ENCODE data around the gene AGPAT1. TPM values are rescaled to one million over a fixed set of nuclear protein-coding genes. Genes with fewer than 3 reads are reported as not detected.

AGPAT1 gene
- total and polyA plus RNA-seq, 10 of the 15 experiments (the other 5 are each of a cell fraction or from before 2014, with no cell fraction given), result 13.9 to 39.5 (median 24.7) TPM

- TF ChIP-seq NRF1 (conservative IDR thresholded peaks at IDR 0.05; ENCODE audit: low read depth, low read length) (no peak), CBX5 (IDR thresholded peaks at IDR 0.05; ENCODE audit: low read depth) (no peak), TAF1 (IDR thresholded peaks at IDR 0.05; ENCODE audit: borderline replicate concordance, low read depth, low read length) (peak; percentile 54), ZBTB33 (IDR thresholded peaks at IDR 0.05) (no peak), MXI1 (IDR thresholded peaks at IDR 0.05; ENCODE audit: low read depth, low read length) (peak; percentile 81), FOXK2 (IDR thresholded peaks at IDR 0.05) (no peak), ZBTB40 (IDR thresholded peaks at IDR 0.05; ENCODE audit: borderline replicate concordance) (peak; percentile 49; the same call in 1 of the 2 replicates), SMARCA5 (IDR thresholded peaks at IDR 0.05) (peak; percentile 96), BACH1 (IDR thresholded peaks at IDR 0.05; ENCODE audit: borderline replicate concordance) (peak; percentile 40; the same call in 1 of the 2 replicates), POU2F2 (IDR thresholded peaks at IDR 0.05; ENCODE audit: borderline replicate concordance, low read depth, low read length) (peak; percentile 75; the same call in 2 of the 3 replicates), ATF3 (IDR thresholded peaks at IDR 0.05; ENCODE audit: borderline replicate concordance, extremely low read depth, low read depth, low read length) (no peak), YBX1 (IDR thresholded peaks at IDR 0.05) (no peak), USF2 (IDR thresholded peaks at IDR 0.05; ENCODE audit: borderline replicate concordance, low read depth, low read length) (no peak; the same call in 1 of the 2 replicates), CEBPZ (IDR thresholded peaks at IDR 0.05; ENCODE audit: low read depth, low read length) (no peak), ZNF384 (IDR thresholded peaks at IDR 0.05; ENCODE audit: borderline replicate concordance, low read depth, low read length) (no peak)
- TF ChIP-seq, protein P1, sequence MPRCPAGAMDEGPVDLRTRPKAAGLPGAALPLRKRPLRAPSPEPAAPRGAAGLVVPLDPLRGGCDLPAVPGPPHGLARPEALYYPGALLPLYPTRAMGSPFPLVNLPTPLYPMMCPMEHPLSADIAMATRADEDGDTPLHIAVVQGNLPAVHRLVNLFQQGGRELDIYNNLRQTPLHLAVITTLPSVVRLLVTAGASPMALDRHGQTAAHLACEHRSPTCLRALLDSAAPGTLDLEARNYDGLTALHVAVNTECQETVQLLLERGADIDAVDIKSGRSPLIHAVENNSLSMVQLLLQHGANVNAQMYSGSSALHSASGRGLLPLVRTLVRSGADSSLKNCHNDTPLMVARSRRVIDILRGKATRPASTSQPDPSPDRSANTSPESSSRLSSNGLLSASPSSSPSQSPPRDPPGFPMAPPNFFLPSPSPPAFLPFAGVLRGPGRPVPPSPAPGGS (IDR thresholded peaks at IDR 0.05; ENCODE audit: borderline replicate concordance, insufficient read depth, low read depth, low read length, poor library complexity, severe bottlenecking), result peak; percentile 84
Observed at GRCh38 chr6:32195902-32196681, 20.2 kb upstream of the AGPAT1 start (continued).

Data from GM12878 (cell line).